Suprapubic skin (tissue), 4 donors: ENCODE measurements around the gene CD63. TPM values are rescaled to one million over a fixed set of nuclear protein-coding genes. Genes with fewer than 3 reads are reported as not detected.

Experiments
- DNase-seq, 2 donors: peaks; one replicate each; pipeline ENCODE4 v3.0.0-alpha.2; 2019; ENCODE audit warnings: low spot score in 2 of 2
- H3K27ac ChIP-seq: fragments of 200-600 bp; sonication (generic); one replicate; pipeline ENCODE4 v1.5.1; 2019
- H3K27me3 ChIP-seq: fragments of 200-600 bp; sonication (generic); one replicate; pipeline ENCODE4 v1.5.1; 2019
- H3K36me3 ChIP-seq: fragments of 200-600 bp; sonication (generic); one replicate; pipeline ENCODE4 v1.5.1; 2019
- H3K4me1 ChIP-seq: fragments of 200-600 bp; sonication (generic); one replicate; pipeline ENCODE4 v1.5.1; 2019
- H3K4me3 ChIP-seq: fragments of 200-600 bp; sonication (generic); one replicate; pipeline ENCODE4 v1.5.1; 2019; ENCODE audit warnings: mild to moderate bottlenecking
- H3K9me3 ChIP-seq: fragments of 200-600 bp; sonication (generic); one replicate; pipeline ENCODE4 v1.5.1; 2019
- CTCF ChIP-seq, 2 donors: fragments of 200-600 bp in 1 of 2; fragments of 450-650 bp in 1 of 2; sonication (generic) in 1 of 2; IDR thresholded peaks; one replicate each; pipeline ENCODE4 v1.5.1; 2016 to 2019; ENCODE audit warnings: antibody characterized with exemption in 2 of 2, mild to moderate bottlenecking in 1 of 2, moderate library complexity in 1 of 2
- EP300 ChIP-seq: sonication (generic); formaldehyde crosslinking; IDR thresholded peaks from one replicate; pipeline ENCODE4 v1.6.1; 2017; ENCODE audit warnings: antibody characterized with exemption
- POLR2A ChIP-seq, 2 donors: fragments of 450-650 bp; IDR thresholded peaks; one replicate each; pipeline ENCODE4 v1.6.1; 2017; ENCODE audit warnings: antibody characterized with exemption in 2 of 2, mild to moderate bottlenecking in 2 of 2, moderate library complexity in 2 of 2
- POLR2AphosphoS5 ChIP-seq, 3 donors: sonication (generic); formaldehyde crosslinking; IDR thresholded peaks; one replicate each; pipeline ENCODE4 v1.6.1; 2017; ENCODE audit warnings: antibody characterized with exemption in 3 of 3
- WGBS: methylation state at CpG from one replicate; pipeline ENCODE4 v1.1.5; 2018; 5-methylcytosine and 5-hydroxymethylcytosine counted together
- total RNA-seq, 4 donors: library from RNA; depleted of rRNA; stranded (reverse); fragments of >200 nt; gene quantifications; one replicate each; pipeline ENCODE4 v1.1.0, GENCODE V29; 2016

The CD63 gene
- total RNA-seq, 4 donors from 2014 or later, result 176 to 303 (median 193) TPM

GRCh38 chr12:55738123-55739024 lies 9.6 kb upstream of the CD63 start:
- peak; percentile 88 to 92 for DNase-seq
- Histone ChIP-seq H3K4me1 (peaks cover 25% of the 10 kb centered on the region), H3K4me3 (peak overlapping the region; percentile 63), H3K27me3 (no peaks in the 10 kb centered on the region), H3K36me3 (no peaks in the 10 kb centered on the region), H3K27ac (peak overlapping the region; percentile 74), H3K9me3 (no peaks in the 10 kb centered on the region)
- 3% methylated on average over 10 of the region's 14 CpGs for WGBS
- no peak for TF ChIP-seq EP300
- peak; percentile 80 to 94 for TF ChIP-seq CTCF (IDR thresholded peaks at IDR 0.05)

DNA sequence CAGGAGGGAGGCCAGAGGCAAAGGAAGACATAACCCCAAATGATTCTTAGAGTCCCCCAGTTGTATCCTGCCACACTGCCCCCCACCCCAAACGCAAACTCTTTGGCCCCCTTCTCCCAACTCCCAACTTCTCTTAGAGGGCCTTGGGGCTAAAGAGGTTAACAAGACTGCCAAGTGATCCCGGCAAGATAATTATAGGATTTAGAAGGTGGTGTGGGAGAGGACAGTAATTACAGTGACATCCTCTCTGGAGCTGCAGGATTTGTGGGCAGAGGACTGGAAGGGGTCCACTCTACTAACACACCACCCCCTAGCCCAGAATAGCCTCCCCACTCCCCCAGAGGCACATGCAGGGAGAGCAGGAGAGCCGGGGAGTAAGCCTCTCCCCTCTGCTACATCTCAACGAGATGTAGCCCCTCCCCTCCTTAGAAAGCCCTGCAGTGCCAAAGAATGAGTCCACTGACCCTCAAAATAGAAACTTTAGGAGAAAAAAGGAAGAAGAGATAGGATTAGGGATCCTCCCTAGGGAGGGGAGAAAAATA lies 8.8 kb upstream of the CD63 start:
- no peak for TF ChIP-seq POLR2AphosphoS5 (IDR thresholded peaks at IDR 0.05)
- TF ChIP-seq POLR2A (IDR thresholded peaks at IDR 0.05), result no peak
- TF ChIP-seq CTCF (IDR thresholded peaks at IDR 0.05), result no peak
- TF ChIP-seq EP300, result no peak
- Histone ChIP-seq H3K36me3 (no peaks in the 10 kb centered on the region), H3K4me3 (peak overlapping the region; percentile 63), H3K9me3 (no peaks in the 10 kb centered on the region), H3K27me3 (no peaks in the 10 kb centered on the region), H3K27ac (peak overlapping the region; percentile 74), H3K4me1 (peaks cover 24% of the 10 kb centered on the region)
- 13% methylated on average over 4 of the region's 4 CpGs for WGBS
- DNase-seq, result no peak

GRCh38 chr12:55736780-55737580 lies 8.2 kb upstream of the CD63 start:
- H3K27ac ChIP-seq, result peak overlapping the region; percentile 74

GRCh38 chr12:55736076-55736475 lies 7.3 kb upstream of the CD63 start:
- no peak overlapping the region for H3K27ac ChIP-seq
- TF ChIP-seq CTCF (IDR thresholded peaks at IDR 0.05), result no peak
- no peak for TF ChIP-seq POLR2A (IDR thresholded peaks at IDR 0.05)
- TF ChIP-seq EP300, result no peak
- TF ChIP-seq POLR2AphosphoS5 (IDR thresholded peaks at IDR 0.05), result no peak
- WGBS, result 61% methylated on average over 3 of the region's 3 CpGs

More at GRCh38 chr12:55736780-55737580, 8.2 kb upstream of the CD63 start:
- H3K4me1 ChIP-seq, result peaks cover 20% of the 10 kb centered on the region
- no peaks in the 10 kb centered on the region for H3K27me3 ChIP-seq
- WGBS, result 31% methylated on average over 6 of the region's 6 CpGs
- H3K9me3 ChIP-seq, result no peaks in the 10 kb centered on the region
- H3K4me3 ChIP-seq, result no peak overlapping the region
- DNase-seq, result peak in 1 of 2 donors; percentile 67
- TF ChIP-seq CTCF (IDR thresholded peaks at IDR 0.05) (peak; percentile 50 to 72), POLR2A (IDR thresholded peaks at IDR 0.05) (no peak)
- no peaks in the 10 kb centered on the region for H3K36me3 ChIP-seq

DNA sequence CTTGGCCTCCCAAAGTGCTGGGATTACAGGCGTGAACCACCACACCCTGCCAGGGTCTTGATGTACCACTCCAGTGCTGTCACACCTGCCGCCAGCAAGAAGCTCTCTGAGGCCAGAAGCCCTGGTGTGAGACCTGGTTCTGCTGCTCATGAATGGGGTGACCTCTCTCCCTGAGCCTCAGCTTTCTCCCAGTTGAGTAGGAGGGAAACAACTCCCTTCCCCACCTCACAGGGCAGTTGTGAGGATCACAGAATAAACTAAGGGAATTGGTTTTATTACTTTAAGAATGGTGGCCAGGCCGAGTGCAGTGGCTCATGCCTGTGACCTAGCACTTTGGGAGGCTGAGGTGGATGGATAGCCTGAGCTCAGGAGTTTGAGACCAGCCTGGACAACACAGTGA lies 5.8 kb upstream of the CD63 start:
- peak in 1 of 2 donors; percentile 36 for DNase-seq
- 91% methylated on average over 3 of the region's 3 CpGs for WGBS
- peaks cover 36% of the 10 kb centered on the region for H3K4me1 ChIP-seq

More at GRCh38 chr12:55736076-55736475, 7.3 kb upstream of the CD63 start:
- DNase-seq, result no peak
- H3K4me1 ChIP-seq, result peaks cover 21% of the 10 kb centered on the region
- no peaks in the 10 kb centered on the region for H3K9me3 ChIP-seq
- no peaks in the 10 kb centered on the region for H3K27me3 ChIP-seq
- no peak overlapping the region for H3K4me3 ChIP-seq
- H3K36me3 ChIP-seq, result no peaks in the 10 kb centered on the region

More for the DNA sequence above, 5.8 kb upstream of the CD63 start:
- no peak overlapping the region for H3K4me3 ChIP-seq
- H3K27ac ChIP-seq, result no peak overlapping the region
- TF ChIP-seq POLR2AphosphoS5 (IDR thresholded peaks at IDR 0.05) (no peak), EP300 (no peak), POLR2A (IDR thresholded peaks at IDR 0.05) (no peak), CTCF (IDR thresholded peaks at IDR 0.05) (no peak)
- no peaks in the 10 kb centered on the region for H3K36me3 ChIP-seq
- H3K9me3 ChIP-seq, result no peaks in the 10 kb centered on the region
- no peaks in the 10 kb centered on the region for H3K27me3 ChIP-seq
